ENCODE results near the gene UXS1. TPM values are rescaled to one million over a fixed set of nuclear protein-coding genes. Genes with fewer than 3 reads are reported as not detected.

UXS1 gene
- total RNA-seq, 1 donor from 2014 or later: 60.0 TPM

DNA sequence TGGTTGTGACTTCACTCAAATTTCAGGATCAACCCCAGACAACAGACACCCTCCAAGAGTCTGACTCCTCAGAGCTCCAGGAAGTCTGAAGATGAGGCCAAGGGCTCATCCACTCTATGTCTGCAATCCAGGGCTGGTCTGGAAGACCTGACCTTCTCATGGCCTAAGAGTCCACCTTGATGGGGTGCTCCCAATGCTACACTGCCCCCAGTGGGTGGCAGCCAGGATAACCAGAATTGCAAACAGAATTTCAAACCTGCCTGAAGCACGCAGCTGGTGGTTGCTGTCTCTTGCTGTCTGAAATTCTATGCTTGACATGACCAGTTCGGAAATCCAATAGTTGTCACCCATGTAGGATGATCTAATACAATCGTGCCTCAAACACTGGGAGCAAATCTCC, 96.0 kb downstream of the UXS1 start:
- no peak overlapping the region for H3K4me3 ChIP-seq
- no peak overlapping the region for H3K27ac ChIP-seq
- no peak for DNase-seq
- H3K9me3 ChIP-seq: no peaks in the 10 kb centered on the region
- no peaks in the 10 kb centered on the region for H3K27me3 ChIP-seq (ENCODE audit: low read depth)
- no peak for ATAC-seq
- intact Hi-C loops (cut with DNase I): no loop called here
- H3K36me3 ChIP-seq: peaks cover 74% of the 10 kb centered on the region
- H3K4me1 ChIP-seq: no peaks in the 10 kb centered on the region
- TF ChIP-seq, protein P1, sequence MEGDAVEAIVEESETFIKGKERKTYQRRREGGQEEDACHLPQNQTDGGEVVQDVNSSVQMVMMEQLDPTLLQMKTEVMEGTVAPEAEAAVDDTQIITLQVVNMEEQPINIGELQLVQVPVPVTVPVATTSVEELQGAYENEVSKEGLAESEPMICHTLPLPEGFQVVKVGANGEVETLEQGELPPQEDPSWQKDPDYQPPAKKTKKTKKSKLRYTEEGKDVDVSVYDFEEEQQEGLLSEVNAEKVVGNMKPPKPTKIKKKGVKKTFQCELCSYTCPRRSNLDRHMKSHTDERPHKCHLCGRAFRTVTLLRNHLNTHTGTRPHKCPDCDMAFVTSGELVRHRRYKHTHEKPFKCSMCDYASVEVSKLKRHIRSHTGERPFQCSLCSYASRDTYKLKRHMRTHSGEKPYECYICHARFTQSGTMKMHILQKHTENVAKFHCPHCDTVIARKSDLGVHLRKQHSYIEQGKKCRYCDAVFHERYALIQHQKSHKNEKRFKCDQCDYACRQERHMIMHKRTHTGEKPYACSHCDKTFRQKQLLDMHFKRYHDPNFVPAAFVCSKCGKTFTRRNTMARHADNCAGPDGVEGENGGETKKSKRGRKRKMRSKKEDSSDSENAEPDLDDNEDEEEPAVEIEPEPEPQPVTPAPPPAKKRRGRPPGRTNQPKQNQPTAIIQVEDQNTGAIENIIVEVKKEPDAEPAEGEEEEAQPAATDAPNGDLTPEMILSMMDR (IDR thresholded peaks at IDR 0.05): peak; percentile 25

DNA sequence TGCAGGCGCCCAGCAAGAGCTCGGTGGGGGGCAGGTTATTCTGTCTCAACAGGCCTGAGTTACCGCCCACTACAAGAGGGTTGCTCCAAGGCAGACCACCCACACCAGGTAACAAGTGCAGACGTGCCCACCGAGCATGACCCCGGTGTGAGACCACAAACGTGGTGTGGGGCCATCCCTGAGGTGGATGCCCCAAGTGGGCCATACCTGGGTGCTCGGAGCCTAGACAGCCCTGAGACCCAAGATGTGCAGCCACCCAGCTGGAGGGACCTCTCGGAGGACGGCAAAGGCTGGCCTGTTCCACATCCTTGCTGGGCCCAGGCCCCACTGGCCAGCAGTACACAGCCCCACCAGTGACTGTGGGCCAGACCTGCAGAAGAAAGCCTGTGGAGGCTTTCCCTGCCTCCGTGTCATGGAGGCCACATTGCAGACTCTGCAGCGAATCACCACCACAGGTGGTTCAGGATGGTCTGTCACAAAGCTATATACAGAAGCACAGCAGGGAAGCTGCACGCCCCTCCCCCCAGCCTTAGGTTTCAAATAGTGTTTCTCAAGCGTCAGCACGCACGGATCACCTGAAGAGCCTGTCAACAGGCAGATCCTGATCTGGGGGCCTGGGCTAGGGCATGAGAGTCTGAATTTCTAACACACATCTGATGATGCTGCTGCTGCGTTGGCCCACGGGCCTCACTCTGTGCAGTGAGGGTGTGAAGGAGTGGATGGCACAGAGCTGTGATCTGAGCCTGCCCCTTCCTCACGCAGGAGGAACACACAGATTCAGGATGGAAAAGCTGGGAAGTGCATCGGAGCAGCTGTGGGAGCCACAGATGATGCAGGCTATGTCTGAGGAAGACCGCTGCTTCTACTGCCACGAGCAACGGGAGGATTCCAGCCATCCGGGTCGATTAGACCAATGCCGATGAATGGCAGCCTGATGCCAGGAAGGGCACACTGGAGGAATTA, 96.8 kb downstream of the UXS1 start:
- Histone ChIP-seq H3K9me3 (no peaks in the 10 kb centered on the region), H3K27me3 (ENCODE audit: low read depth) (no peaks in the 10 kb centered on the region), H3K4me3 (no peak overlapping the region), H3K27ac (no peak overlapping the region), H3K36me3 (peaks cover 78% of the 10 kb centered on the region), H3K4me1 (no peaks in the 10 kb centered on the region)
- ATAC-seq: peak in 1 of 2 donors; percentile 4
- TF ChIP-seq, protein P1 (IDR thresholded peaks at IDR 0.05): no peak
- DNase-seq: no peak
- intact Hi-C loops (cut with DNase I): no loop called here

DNA sequence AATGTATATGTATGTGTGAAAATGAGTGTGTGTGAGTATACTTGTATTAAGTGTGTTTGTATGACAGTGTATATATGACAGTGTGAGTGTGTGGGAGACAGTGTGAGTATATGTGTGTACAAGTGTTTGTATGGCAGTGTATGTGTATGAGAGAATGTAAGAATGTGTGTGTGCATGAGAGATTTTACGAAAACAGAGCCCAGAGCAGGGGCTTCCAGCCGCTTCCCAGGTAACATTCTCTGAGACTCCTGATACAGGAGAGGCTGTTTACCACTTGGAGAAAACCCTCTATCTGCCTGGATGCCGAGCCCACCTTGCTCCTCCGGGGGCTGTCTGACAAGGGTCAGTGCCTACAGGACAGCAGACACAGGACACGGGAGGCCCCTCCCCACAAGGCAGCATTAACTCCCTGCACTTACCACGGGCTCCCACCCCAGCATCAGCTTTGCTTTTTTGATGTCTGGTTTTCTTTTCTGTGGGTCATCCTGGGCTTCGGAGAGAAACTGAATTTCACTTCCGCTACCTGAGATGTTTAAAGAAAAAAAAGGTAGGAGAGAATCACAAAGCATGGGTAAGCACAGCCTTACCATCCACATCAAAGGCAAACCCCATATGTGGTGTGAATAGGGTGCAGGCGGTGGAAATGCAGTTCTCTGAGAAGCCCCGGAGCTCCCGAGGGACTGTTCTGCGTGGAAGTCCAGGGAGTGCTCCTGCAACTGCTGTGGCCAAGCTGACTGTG, 97.6 kb downstream of the UXS1 start:
- H3K27me3 ChIP-seq (ENCODE audit: low read depth): no peaks in the 10 kb centered on the region
- H3K4me3 ChIP-seq: no peak overlapping the region
- H3K36me3 ChIP-seq: peaks cover 78% of the 10 kb centered on the region
- H3K4me1 ChIP-seq: no peaks in the 10 kb centered on the region
- DNase-seq: no peak
- no peak for ATAC-seq
- TF ChIP-seq, protein P1 (IDR thresholded peaks at IDR 0.05): no peak
- H3K27ac ChIP-seq: peak overlapping the region; percentile 42
- intact Hi-C loops (cut with DNase I): no loop called here
- H3K9me3 ChIP-seq: no peaks in the 10 kb centered on the region

DNA sequence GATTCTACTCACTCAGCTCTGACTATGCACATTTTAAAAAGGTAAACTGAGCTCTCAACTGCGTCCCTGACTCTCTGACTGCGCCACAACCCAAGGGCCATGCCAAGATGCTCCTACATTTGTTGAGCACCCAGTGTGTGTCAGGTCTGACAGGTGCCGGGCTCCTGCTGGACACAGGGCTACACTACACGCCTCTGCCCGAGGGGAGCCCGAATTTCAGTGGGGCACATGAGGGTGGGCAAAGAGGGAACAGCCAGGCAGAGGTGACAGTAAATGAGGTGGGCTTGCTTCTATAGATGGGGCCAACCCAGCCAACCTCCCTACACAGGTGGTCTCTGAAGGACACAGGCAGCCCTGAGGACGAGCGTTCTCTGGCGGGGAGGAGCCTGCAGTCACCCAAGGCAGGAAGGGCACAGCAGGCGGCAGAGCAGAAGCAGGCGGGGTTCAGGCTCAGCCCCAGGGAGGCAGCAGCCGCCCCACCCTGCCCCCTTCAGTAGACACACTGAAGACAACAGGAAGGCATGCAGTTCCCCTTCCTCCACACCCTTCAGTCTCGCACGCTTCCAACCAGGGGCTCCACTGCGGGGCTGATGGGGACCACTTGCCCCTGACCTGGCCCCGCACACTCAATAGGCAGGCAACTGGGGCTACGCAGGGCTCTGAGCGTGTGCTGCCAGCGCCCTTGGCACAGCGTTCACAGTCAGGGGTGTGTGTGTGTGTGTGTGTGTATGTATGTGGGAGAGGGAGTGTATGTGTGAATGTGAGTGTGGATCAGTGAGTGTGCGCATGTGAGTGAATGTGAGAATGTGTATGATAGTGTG, 98.4 kb downstream of the UXS1 start:
- ATAC-seq (peak; percentile 76 to 78), DNase-seq (no peak)
- Histone ChIP-seq H3K27me3 (ENCODE audit: low read depth) (no peaks in the 10 kb centered on the region), H3K27ac (peak overlapping the region; percentile 42), H3K4me3 (no peak overlapping the region), H3K36me3 (peaks cover 75% of the 10 kb centered on the region), H3K4me1 (no peaks in the 10 kb centered on the region), H3K9me3 (no peaks in the 10 kb centered on the region)
- intact Hi-C loops (cut with DNase I): no loop called here
- TF ChIP-seq, protein P1 (IDR thresholded peaks at IDR 0.05): no peak
